Smooth muscle cell (in vitro differentiated cells): ENCODE measurements around the gene VTCN1. TPM values are rescaled to one million over a fixed set of nuclear protein-coding genes. Genes with fewer than 3 reads are reported as not detected.
"Not testable (repeated sequence)": the region's sequence is repeated elsewhere in the genome, so short reads cannot be mapped to it uniquely, and the experiment has no call there.

ENCODE experiments used
- DNase-seq: peaks from one replicate; lab custom pipeline; 2025; ENCODE audit not compliant: unreplicated experiment; lab: John Stamatoyannopoulos, UW
- H2AFZ ChIP-seq: fragments of 200-600 bp; sonication (generic); 2 replicates; pipeline ENCODE4 v1.6.0; 2016; ENCODE audit warnings: antibody characterized with exemption, low read depth, mild to moderate bottlenecking
- H3F3A ChIP-seq: fragments of 200-600 bp; sonication (generic); 2 replicates; pipeline ENCODE4 v1.6.0; 2017; ENCODE audit warnings: antibody characterized with exemption, low read depth
- H3K27ac ChIP-seq: fragments of 200-600 bp; sonication (generic); 2 replicates; pipeline ENCODE4 v1.5.1; 2016; ENCODE audit warnings: low read depth, mild to moderate bottlenecking
- H3K27me3 ChIP-seq: fragments of 200-600 bp; sonication (generic); 2 replicates; pipeline ENCODE4 v1.6.1; 2016; ENCODE audit warnings: low read depth, mild to moderate bottlenecking
- H3K36me3 ChIP-seq: fragments of 200-600 bp; sonication (generic); 2 replicates; pipeline ENCODE4 v1.5.1; 2016; ENCODE audit warnings: low read depth
- H3K4me1 ChIP-seq: fragments of 200-600 bp; sonication (generic); 2 replicates; pipeline ENCODE4 v1.5.1; 2016; ENCODE audit warnings: low read depth
- H3K4me2 ChIP-seq: fragments of 200-600 bp; sonication (generic); 2 replicates; pipeline ENCODE4 v1.6.0; 2016; ENCODE audit warnings: mild to moderate bottlenecking
- H3K4me3 ChIP-seq: fragments of 200-600 bp; sonication (generic); 2 replicates; pipeline ENCODE4 v1.5.1; 2016; ENCODE audit warnings: mild to moderate bottlenecking
- H3K79me2 ChIP-seq: fragments of 200-600 bp; sonication (generic); 2 replicates; pipeline ENCODE4 v1.6.0; 2016; ENCODE audit warnings: low read depth, mild to moderate bottlenecking
- H3K9ac ChIP-seq: fragments of 200-600 bp; sonication (generic); 2 replicates; pipeline ENCODE4 v1.6.0; 2016; ENCODE audit warnings: low read depth
- H3K9me3 ChIP-seq: fragments of 200-600 bp; sonication (generic); replicated peaks from 2 replicates; pipeline ENCODE4 v1.5.1; 2016; ENCODE audit warnings: low read depth
- H4K20me1 ChIP-seq: fragments of 200-600 bp; sonication (generic); 2 replicates; pipeline ENCODE4 v1.6.0; 2016; ENCODE audit warnings: low read depth
- CTCF ChIP-seq: fragments of 200-600 bp; sonication (generic); IDR thresholded peaks from 2 replicates; pipeline ENCODE4 v1.5.1; 2017; ENCODE audit warnings: borderline replicate concordance, mild to moderate bottlenecking, antibody characterized with exemption; ENCODE audit not compliant: insufficient read depth, poor library complexity, severe bottlenecking
- WGBS: methylation state at CpG from one replicate; pipeline ENCODE4 v1.1.7; 2016; ENCODE audit warnings: low lambda C conversion rate; 5-methylcytosine and 5-hydroxymethylcytosine counted together
- polyA plus RNA-seq: library from polyadenylated mRNA; unstranded; fragments of >200 nt; fragmentation: Nextera tagmentation; extraction: Ambion mirVana; gene quantifications from 2 replicates; pipeline ENCODE4 v1.2.1, GENCODE V29; 2016
- total RNA-seq: library from RNA; depleted of rRNA; stranded (reverse); fragments of >200 nt; gene quantifications from 2 replicates; pipeline ENCODE4 v1.2.3, GENCODE V29; 2014

The VTCN1 gene
- total and polyA plus RNA-seq, 2 experiments from 2014 or later: 7.1 to 33.0 TPM

GRCh38 chr1:117121589-117122329 is 89.0 kb downstream of the VTCN1 start, which contains the start of gene TRIM45:
TSS of gene TRIM45 (minus strand) at chr1:117121749. CDS start at chr1:117121201, 548 bp downstream.
- H3K4me2 ChIP-seq: peak within 1 kb of the TSS; percentile 84
- H2AFZ ChIP-seq: peak within 1 kb of the TSS; percentile 84
- no peaks in the 10 kb centered on the region for H4K20me1 ChIP-seq
- H3K79me2 ChIP-seq: no peaks in the 10 kb centered on the region
- no peaks in the 10 kb centered on the region for H3F3A ChIP-seq
- no peaks in the 10 kb centered on the region for H3K9me3 ChIP-seq
- peak; percentile 71 for TF ChIP-seq CTCF
- H3K4me1 ChIP-seq: peaks cover 12% of the 10 kb centered on the region
- peak within 1 kb of the TSS; percentile 98 for H3K27ac ChIP-seq
- H3K4me3 ChIP-seq: peak within 1 kb of the TSS; percentile 73
- peak; percentile 99 for DNase-seq
- WGBS: 1% methylated on average over 65 of the region's 71 CpGs
- no peaks in the 10 kb centered on the region for H3K27me3 ChIP-seq
- H3K9ac ChIP-seq: peak within 1 kb of the TSS; percentile 99
- H3K36me3 ChIP-seq: no peaks in the 10 kb centered on the region

DNA sequence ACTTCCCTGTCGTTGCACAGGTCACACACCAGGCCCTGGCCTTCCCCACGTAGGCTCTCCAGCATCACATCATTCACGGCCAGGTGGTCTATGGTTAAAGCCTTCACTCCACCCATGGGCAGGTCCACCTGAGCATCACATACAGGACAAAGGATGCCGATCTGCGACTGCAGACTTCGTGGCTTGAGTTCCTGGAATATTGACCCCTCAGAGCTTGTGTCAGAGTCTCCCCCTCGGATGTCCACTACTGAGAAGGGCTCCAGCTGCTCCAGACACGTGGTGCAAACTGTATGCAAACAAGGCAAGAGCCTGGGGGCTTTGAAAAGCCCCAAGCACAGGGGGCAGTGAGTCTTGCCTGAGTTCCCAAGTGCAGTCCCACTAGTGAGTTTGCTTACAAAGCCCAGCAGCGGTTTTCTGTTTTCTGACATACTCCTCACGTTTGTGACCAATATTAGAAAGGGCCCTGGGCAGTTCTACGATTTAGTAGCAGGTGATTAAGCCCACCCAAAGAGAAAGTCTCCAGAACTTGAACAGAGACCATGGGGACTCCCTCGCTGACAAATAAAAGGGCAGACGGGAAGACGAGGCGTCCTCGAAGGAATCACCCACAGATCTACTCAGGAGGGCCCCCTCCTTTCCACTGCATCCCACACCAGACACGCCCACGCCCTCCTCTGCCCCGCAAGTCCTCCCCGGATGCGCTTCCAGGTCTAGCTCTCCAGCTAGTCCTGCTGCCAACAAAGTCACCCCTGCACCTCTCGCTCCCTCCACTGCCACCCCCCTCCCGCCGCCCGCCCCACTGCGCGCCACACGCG is 89.7 kb downstream of the VTCN1 start:
- no peaks in the 10 kb centered on the region for H3F3A ChIP-seq
- no peak for DNase-seq
- no peaks in the 10 kb centered on the region for H3K36me3 ChIP-seq
- WGBS: 19% methylated on average over 28 of the region's 29 CpGs
- H3K4me2 ChIP-seq: peak overlapping the region; percentile 84
- peak overlapping the region; percentile 98 for H3K27ac ChIP-seq
- H3K9ac ChIP-seq: peak overlapping the region; percentile 99
- peak overlapping the region; percentile 73 for H3K4me3 ChIP-seq
- peak overlapping the region; percentile 84 for H2AFZ ChIP-seq
- no peak for TF ChIP-seq CTCF
- no peaks in the 10 kb centered on the region for H3K27me3 ChIP-seq
- H3K9me3 ChIP-seq: no peaks in the 10 kb centered on the region
- no peaks in the 10 kb centered on the region for H3K79me2 ChIP-seq
- H4K20me1 ChIP-seq: no peaks in the 10 kb centered on the region
- H3K4me1 ChIP-seq: peaks cover 12% of the 10 kb centered on the region

DNA sequence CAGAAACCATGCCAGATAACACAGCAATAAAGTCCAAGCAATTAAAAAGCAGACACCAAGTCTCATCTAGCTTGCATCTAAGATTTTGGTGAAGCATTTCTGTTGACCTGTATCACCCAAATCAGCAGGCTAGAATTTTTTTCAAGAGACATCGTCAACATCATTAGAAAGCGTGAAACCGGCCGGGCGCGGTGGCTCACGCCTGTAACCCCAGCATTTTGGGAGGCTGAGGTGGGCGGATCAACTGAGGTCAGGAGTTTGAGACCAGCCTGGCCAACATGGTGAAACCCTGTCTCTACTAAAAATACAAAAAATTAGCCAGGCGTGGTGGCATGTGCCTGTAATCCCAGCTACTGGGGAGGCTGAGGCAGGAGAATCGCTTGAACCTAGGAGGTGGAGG is 91.6 kb downstream of the VTCN1 start:
- H3K4me3 ChIP-seq, H3K27me3 ChIP-seq, H3K9ac ChIP-seq, H3K27ac ChIP-seq, DNase-seq, H4K20me1 ChIP-seq, H3F3A ChIP-seq, H3K4me2 ChIP-seq, H3K36me3 ChIP-seq, H3K79me2 ChIP-seq, H2AFZ ChIP-seq, H3K9me3 ChIP-seq: not testable (repeated sequence)
- WGBS: 98% methylated on average over 10 of the region's 10 CpGs
- H3K4me1 ChIP-seq: peaks cover 12% of the 10 kb centered on the region

GRCh38 chr1:117118137-117118536 is 92.6 kb downstream of the VTCN1 start:
- no peak overlapping the region for H3K4me2 ChIP-seq
- H3K9me3 ChIP-seq: no peaks in the 10 kb centered on the region
- H3K79me2 ChIP-seq: no peaks in the 10 kb centered on the region
- no peaks in the 10 kb centered on the region for H4K20me1 ChIP-seq
- 98% methylated on average over 12 of the region's 12 CpGs for WGBS
- no peaks in the 10 kb centered on the region for H3K27me3 ChIP-seq
- no peak for TF ChIP-seq CTCF
- H3K27ac ChIP-seq: no peak overlapping the region
- H3K9ac ChIP-seq: no peak overlapping the region
- no peaks in the 10 kb centered on the region for H3K36me3 ChIP-seq
- no peaks in the 10 kb centered on the region for H3F3A ChIP-seq
- DNase-seq: no peak
- H2AFZ ChIP-seq: no peak overlapping the region
- H3K4me1 ChIP-seq: peaks cover 12% of the 10 kb centered on the region
- no peak overlapping the region for H3K4me3 ChIP-seq
